Thyroid gland (tissue), 4 donors: ENCODE measurements around the gene WASF3. TPM values are rescaled to one million over a fixed set of nuclear protein-coding genes. Genes with fewer than 3 reads are reported as not detected.

Experiments used
- DNase-seq, 2 donors: peaks; one replicate each; pipeline ENCODE4 v3.0.0-alpha.2; 2019
- H3K27ac ChIP-seq, 3 donors: fragments of 200-600 bp; sonication (generic); 1 replicate in 2 of 3; 2 replicates in 1 of 3; pipeline ENCODE4 v1.5.1; 2016 to 2019; ENCODE audit warnings: mild to moderate bottlenecking in 1 of 3, moderate library complexity in 1 of 3
- H3K27me3 ChIP-seq: fragments of 200-600 bp; sonication (generic); one replicate; pipeline ENCODE4 v1.5.1; 2019
- H3K36me3 ChIP-seq, 2 donors: fragments of 200-600 bp; sonication (generic); one replicate each; pipeline ENCODE4 v1.5.1; 2016 to 2019
- H3K4me1 ChIP-seq, 2 donors: fragments of 200-600 bp; sonication (generic); one replicate each; pipeline ENCODE4 v1.5.1; 2017 to 2019
- H3K4me3 ChIP-seq, 3 donors: fragments of 200-600 bp; sonication (generic); replicated peaks in 1 of 3; 1 replicate in 2 of 3; 2 replicates in 1 of 3; pipeline ENCODE4 v1.5.1; 2016; ENCODE audit warnings: mild to moderate bottlenecking in 1 of 3
- H3K9me3 ChIP-seq: fragments of 200-600 bp; sonication (generic); one replicate; pipeline ENCODE4 v1.5.1; 2017
- POLR2A ChIP-seq, 2 donors: fragments of 450-650 bp; IDR thresholded peaks; one replicate each; pipeline ENCODE4 v1.6.1; 2017; ENCODE audit warnings: antibody characterized with exemption in 2 of 2, mild to moderate bottlenecking in 2 of 2, moderate library complexity in 1 of 2
- WGBS, 2 donors: methylation state at CpG; one replicate each; pipeline ENCODE4 v1.1.5; 2017; 5-methylcytosine and 5-hydroxymethylcytosine counted together
- intact Hi-C: fragments of 100-400 bp; cut with DNase I; formaldehyde crosslinking; loops from one replicate; pipeline ENCODE4 v1.15.1; 2023
- total RNA-seq, 4 donors: library from RNA; depleted of rRNA; stranded (reverse); fragments of >200 nt; gene quantifications; one replicate each; pipeline ENCODE4 v1.2.3, GENCODE V29; 2016
- TF ChIP-seq, protein P1 (sequence below), 6 experiments: fragments of 200-600 bp in 3 of 6; fragments of 450-650 bp in 3 of 6; sonication (generic) in 3 of 6; IDR thresholded peaks; one replicate each; pipeline ENCODE4 v1.5.1; 2016 to 2019; ENCODE audit warnings: antibody characterized with exemption in 6 of 6, mild to moderate bottlenecking in 2 of 6, inconsistent platforms in 1 of 6, moderate library complexity in 1 of 6

Gene WASF3
- total RNA-seq, 4 donors from 2014 or later: 41.0 to 56.1 (median 48.6) TPM

DNA sequence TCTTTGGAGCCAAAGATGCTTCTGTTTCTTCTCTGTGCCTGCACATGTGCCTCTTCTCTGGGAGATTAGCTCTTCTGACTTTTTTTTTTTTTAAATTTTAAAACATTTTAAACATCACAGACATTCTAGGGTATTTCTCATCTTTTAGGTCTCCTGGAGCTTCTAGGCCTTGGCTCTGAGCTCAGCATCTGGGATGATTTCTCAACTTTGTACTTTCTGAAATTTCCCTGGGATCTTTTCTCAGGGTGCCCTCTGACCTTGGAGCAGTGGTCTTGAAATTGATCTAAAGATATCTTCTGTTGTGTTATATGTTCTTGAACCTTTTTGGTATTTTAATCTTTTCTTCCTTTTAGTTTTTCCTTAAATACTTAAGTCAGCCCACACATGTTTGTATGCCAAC lies 6.2 kb downstream of the WASF3 start:
- no peak for DNase-seq
- Histone ChIP-seq H3K27me3 (no peaks in the 10 kb centered on the region), H3K36me3 (no peaks in the 10 kb centered on the region), H3K27ac (no peak overlapping the region), H3K4me3 (no peak overlapping the region), H3K9me3 (no peaks in the 10 kb centered on the region), H3K4me1 (peaks cover 33 to 41% of the 10 kb centered on the region in 2 donors)
- TF ChIP-seq, protein P1, sequence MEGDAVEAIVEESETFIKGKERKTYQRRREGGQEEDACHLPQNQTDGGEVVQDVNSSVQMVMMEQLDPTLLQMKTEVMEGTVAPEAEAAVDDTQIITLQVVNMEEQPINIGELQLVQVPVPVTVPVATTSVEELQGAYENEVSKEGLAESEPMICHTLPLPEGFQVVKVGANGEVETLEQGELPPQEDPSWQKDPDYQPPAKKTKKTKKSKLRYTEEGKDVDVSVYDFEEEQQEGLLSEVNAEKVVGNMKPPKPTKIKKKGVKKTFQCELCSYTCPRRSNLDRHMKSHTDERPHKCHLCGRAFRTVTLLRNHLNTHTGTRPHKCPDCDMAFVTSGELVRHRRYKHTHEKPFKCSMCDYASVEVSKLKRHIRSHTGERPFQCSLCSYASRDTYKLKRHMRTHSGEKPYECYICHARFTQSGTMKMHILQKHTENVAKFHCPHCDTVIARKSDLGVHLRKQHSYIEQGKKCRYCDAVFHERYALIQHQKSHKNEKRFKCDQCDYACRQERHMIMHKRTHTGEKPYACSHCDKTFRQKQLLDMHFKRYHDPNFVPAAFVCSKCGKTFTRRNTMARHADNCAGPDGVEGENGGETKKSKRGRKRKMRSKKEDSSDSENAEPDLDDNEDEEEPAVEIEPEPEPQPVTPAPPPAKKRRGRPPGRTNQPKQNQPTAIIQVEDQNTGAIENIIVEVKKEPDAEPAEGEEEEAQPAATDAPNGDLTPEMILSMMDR (IDR thresholded peaks at IDR 0.05): no peak
- no peak for TF ChIP-seq POLR2A (IDR thresholded peaks at IDR 0.05)
- intact Hi-C loops: no loop called here

DNA sequence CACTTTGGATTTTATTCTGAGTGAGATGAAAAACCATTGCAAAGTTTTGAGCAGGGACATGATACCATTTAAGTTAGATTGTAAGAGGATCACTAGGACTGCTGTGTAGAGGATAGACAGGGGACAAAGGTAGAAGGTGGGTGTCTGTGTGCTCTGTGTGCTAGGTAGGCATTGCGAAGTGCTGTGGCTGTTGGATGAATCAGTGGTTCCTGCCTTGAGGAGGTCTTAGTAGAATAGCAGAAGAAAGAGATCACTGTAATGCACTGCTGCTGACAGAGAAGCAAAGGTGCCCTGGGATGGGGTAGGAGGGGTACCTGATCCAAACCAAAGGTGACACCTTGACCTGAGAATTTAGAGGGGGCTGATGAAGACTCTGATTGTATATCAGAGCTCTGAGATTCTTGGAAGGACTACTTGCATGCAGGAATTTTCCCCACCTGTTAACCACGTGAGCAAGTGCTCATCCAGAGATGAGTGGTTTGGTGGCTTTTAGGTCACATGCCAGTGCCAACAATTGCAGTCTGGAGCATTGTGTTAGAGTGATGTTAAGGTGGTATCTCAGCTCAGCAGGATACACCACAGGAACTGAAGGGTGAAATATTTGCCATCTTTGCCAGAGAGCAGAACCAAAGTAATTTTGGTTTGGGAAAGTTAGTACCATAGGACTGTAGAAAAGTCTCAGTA lies 10.8 kb downstream of the WASF3 start:
- WGBS, 2 donors: 33 to 36% methylated on average over 2 of the region's 2 CpGs
- TF ChIP-seq, protein P1 (IDR thresholded peaks at IDR 0.05): no peak
- no peak for TF ChIP-seq POLR2A (IDR thresholded peaks at IDR 0.05)
- intact Hi-C loops: no loop called here

DNA sequence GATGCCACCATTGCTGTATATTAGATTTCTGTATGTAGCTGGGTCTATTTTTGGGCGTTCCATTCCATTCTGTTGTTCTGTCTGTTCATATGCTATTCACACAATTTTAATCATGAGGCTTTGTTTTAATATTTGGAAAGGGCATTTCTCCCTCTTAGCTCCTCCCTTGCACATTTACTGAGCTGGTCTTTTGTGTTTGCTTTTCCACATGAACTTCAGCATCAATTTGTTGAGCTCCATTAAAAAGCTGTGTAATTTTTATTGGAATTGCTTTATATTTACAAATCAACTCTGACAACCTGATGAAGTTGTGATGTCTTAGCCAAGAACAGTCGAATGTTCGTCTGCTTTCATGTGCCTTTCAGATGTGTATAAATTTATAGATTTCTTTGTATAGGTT lies 14.0 kb downstream of the WASF3 start:
- DNase-seq: no peak
- no peaks in the 10 kb centered on the region for H3K36me3 ChIP-seq

More for the DNA sequence above, 10.8 kb downstream of the WASF3 start:
- H3K36me3 ChIP-seq: no peaks in the 10 kb centered on the region
- H3K27ac ChIP-seq: peak overlapping the region; percentile 15 to 62 (median 33)
- no peaks in the 10 kb centered on the region for H3K27me3 ChIP-seq
- H3K4me3 ChIP-seq: no peak overlapping the region
- peak; percentile 81 to 83 for DNase-seq
- H3K4me1 ChIP-seq: peaks cover 15 to 24% of the 10 kb centered on the region in 2 donors
- H3K9me3 ChIP-seq: no peaks in the 10 kb centered on the region

DNA sequence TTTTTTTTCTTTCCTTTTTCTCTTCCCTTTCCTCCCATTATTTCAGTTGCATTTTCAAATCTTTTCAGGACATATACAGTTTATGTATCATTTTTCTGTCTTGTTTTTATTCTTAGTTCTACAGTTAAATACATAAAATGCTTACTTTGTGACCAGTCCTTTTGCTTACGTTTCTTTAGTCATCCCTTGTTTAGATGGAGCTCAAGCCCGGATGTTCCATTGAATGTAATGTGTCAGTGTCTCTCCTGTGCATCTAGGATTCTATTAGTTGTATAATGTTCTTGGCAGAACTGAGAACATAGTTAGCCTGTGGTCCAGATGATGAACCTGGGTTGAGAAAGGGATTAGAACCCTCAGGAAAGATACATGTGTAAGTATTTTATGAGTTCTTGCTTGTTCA lies 17.8 kb downstream of the WASF3 start:
- Histone ChIP-seq H3K27ac (no peak overlapping the region), H3K4me1 (no peaks in the 10 kb centered on the region), H3K36me3 (no peaks in the 10 kb centered on the region), H3K9me3 (no peaks in the 10 kb centered on the region), H3K4me3 (no peak overlapping the region), H3K27me3 (no peaks in the 10 kb centered on the region)
- no peak for DNase-seq
- TF ChIP-seq, protein P1 (IDR thresholded peaks at IDR 0.05): no peak
- no peak for TF ChIP-seq POLR2A (IDR thresholded peaks at IDR 0.05)
- WGBS, 2 donors: 97 to 99% methylated on average over 2 of the region's 2 CpGs
- intact Hi-C loops: no loop called here

More for the DNA sequence above, 14.0 kb downstream of the WASF3 start:
- WGBS, 2 donors: 96 to 97% methylated on average over 3 of the region's 3 CpGs
- TF ChIP-seq, protein P1 (IDR thresholded peaks at IDR 0.05): no peak
- TF ChIP-seq POLR2A (IDR thresholded peaks at IDR 0.05): no peak
- H3K27me3 ChIP-seq: no peaks in the 10 kb centered on the region
- no peaks in the 10 kb centered on the region for H3K9me3 ChIP-seq
- H3K4me1 ChIP-seq: peaks cover 15 to 21% of the 10 kb centered on the region in 2 donors
- H3K4me3 ChIP-seq: no peak overlapping the region
- no peak overlapping the region for H3K27ac ChIP-seq
- intact Hi-C loops: no loop called here

DNA sequence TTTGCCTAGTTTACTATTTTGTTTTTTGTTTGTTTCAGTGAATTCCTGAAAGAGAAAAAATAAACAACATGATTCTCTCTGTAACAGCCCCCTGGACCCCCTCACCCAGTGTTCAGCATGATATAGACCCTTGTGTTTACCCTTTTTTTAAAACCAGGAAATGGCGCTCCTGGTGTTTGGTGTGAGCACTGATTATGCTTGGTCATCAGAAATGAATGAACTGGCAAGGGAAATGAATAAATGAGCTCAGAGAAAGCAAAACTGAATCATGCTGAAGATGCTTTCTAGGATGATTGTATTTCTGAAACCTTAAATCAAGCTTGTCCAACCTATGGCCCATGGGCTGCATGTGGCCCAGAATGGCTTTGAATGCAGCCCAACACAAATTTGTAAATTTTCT lies 22.1 kb downstream of the WASF3 start:
- Histone ChIP-seq H3K9me3 (no peaks in the 10 kb centered on the region), H3K27ac (no peak overlapping the region), H3K36me3 (no peaks in the 10 kb centered on the region), H3K4me3 (no peak overlapping the region), H3K27me3 (no peaks in the 10 kb centered on the region), H3K4me1 (peaks cover 7 to 14% of the 10 kb centered on the region in 2 donors)
- intact Hi-C loops: no loop called here
- WGBS, 2 donors: 96 to 98% methylated on average over 1 of the region's 1 CpG
- DNase-seq: no peak
- TF ChIP-seq, protein P1 (IDR thresholded peaks at IDR 0.05): no peak
- no peak for TF ChIP-seq POLR2A (IDR thresholded peaks at IDR 0.05)
